Measurements from ENCODE around the gene RPS2.

Gene RPS2

DNA sequence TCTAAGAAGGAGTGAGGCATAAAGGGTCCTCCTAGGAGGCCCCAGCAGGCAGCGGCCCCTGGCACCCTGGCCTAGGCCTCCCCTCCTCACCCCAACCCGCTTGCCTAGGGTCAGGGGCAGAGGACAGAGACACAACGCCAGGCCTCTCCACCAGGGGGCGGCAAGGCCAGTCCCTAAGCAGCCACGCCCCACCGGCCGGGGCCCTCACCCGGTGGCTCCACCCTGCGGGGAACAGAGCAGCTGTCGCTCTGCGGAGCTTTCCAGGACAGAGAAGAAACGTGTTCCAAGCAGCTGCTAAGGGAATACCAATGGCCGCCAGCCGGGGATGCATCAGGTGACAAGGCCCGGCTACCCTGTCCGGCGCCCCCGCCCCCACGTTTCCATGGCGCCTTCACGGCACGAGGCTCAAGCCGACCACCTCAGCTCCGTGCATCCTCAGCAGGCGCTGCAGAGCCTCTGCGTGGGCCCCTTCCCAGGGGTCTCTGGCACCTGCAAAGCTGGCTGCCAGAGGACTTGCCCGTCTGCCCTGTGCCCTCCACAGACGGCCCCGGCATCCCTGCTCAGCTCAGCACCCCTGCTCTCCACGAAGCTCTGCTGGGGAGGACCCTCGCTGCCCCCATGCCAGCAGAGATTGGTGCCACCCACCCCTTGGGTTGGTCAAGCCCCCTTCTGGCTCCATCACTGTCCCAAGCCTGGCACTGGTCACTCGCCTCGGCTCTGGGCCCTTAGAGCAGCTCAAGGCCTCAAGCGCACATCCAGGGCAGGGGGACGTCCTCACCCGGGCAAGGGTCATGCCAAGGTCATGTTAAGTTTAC lies 39.4 kb upstream of the RPS2 start:
- no peak overlapping the region for H3K27ac Mint-ChIP-seq
- H3K27me3 Mint-ChIP-seq: no peaks in the 10 kb centered on the region
- peaks cover 40 to 43% of the 10 kb centered on the region in 2 donors for H3K4me1 Mint-ChIP-seq (ENCODE audit: low read depth in 2 of 2)
- H3K36me3 Mint-ChIP-seq (ENCODE audit: insufficient read depth): peaks cover 22% of the 10 kb centered on the region
- H3K4me3 Mint-ChIP-seq: no peak overlapping the region
- peak; percentile 82 to 86 (median 84) for DNase-seq
- H3K9me3 Mint-ChIP-seq: no peaks in the 10 kb centered on the region
- peak; percentile 90 for ATAC-seq (replicated peaks)

- H3K4me3 Mint-ChIP-seq: no peak overlapping the region
- no peaks in the 10 kb centered on the region for H3K27me3 Mint-ChIP-seq
- H3K36me3 Mint-ChIP-seq (ENCODE audit: insufficient read depth): peaks cover 26% of the 10 kb centered on the region
- H3K27ac Mint-ChIP-seq: no peak overlapping the region
- DNase-seq (no peak), ATAC-seq (replicated peaks) (no peak)
- H3K9me3 Mint-ChIP-seq: no peaks in the 10 kb centered on the region
- H3K4me1 Mint-ChIP-seq (ENCODE audit: low read depth in 2 of 2): peaks cover 34 to 37% of the 10 kb centered on the region in 2 donors
These were observed 38.7 kb upstream of the RPS2 start for GRCh38 chr16:2003231-2003826.

DNA sequence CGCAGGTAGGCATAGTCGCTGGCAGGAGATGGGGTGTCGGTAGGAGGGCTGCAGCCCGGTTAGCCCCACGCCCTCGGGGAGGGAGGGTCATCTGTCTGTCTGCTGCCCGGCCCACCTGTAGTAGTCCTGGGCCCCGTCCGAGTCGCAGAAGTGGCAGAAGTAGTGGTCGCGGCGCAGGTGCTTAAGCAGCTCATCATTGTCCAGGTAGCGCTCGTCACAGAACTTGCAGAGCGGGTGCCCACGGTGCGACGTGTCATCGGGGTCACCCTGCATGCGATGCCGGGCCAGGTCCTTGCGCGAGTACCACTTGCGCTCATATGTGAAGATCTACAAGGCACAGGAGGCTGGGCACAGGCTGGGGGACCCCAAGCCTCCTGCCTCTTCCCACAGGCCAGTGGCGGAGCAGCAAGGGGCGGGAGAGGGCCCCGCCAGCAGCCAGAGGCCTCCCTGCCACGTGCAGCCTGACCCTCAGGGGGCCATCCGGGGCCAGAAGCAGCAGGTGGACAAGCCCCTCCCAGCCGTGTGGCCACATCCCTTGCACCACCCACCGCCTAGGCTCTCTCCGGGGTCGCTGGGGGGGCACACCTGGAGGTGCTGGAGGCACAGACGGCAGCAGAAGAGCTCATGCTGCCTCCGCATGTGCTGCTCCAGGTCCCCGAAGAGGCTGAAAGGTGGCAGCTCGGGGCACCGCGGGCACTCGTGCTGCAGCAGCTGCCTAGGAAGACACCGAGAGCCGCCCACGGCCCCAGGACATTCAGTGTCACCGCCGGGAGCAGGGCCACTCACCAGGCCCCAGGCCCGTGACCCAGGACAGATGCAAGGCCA lies 38.0 kb upstream of the RPS2 start:
- ATAC-seq (replicated peaks) (no peak), DNase-seq (no peak)
- H3K4me3 Mint-ChIP-seq: no peak overlapping the region
- peaks cover 29% of the 10 kb centered on the region for H3K36me3 Mint-ChIP-seq (ENCODE audit: insufficient read depth)
- H3K4me1 Mint-ChIP-seq (ENCODE audit: low read depth in 2 of 2): peaks cover 27 to 30% of the 10 kb centered on the region in 2 donors
- H3K27ac Mint-ChIP-seq: no peak overlapping the region
- H3K27me3 Mint-ChIP-seq: no peaks in the 10 kb centered on the region
- H3K9me3 Mint-ChIP-seq: no peaks in the 10 kb centered on the region

GRCh38 chr16:2001456-2002355 lies 37.1 kb upstream of the RPS2 start:
- Mint-ChIP-seq H3K27ac (no peak overlapping the region), H3K27me3 (no peaks in the 10 kb centered on the region), H3K9me3 (no peaks in the 10 kb centered on the region), H3K4me3 (no peak overlapping the region), H3K36me3 (ENCODE audit: insufficient read depth) (peaks cover 30% of the 10 kb centered on the region), H3K4me1 (ENCODE audit: low read depth in 2 of 2) (peaks cover 22 to 23% of the 10 kb centered on the region in 2 donors)
- DNase-seq: no peak
- ATAC-seq (replicated peaks): no peak

GRCh38 chr16:2001035-2001434 lies 36.4 kb upstream of the RPS2 start:
- DNase-seq (no peak), ATAC-seq (replicated peaks) (no peak)
- H3K27ac Mint-ChIP-seq: peak overlapping the region in 1 of 2 donors; percentile 38
- no peaks in the 10 kb centered on the region for H3K27me3 Mint-ChIP-seq
- no peaks in the 10 kb centered on the region for H3K9me3 Mint-ChIP-seq
- H3K4me1 Mint-ChIP-seq (ENCODE audit: low read depth in 2 of 2): peaks cover 16 to 17% of the 10 kb centered on the region in 2 donors
- no peak overlapping the region for H3K4me3 Mint-ChIP-seq
- H3K36me3 Mint-ChIP-seq (ENCODE audit: insufficient read depth): peaks cover 30% of the 10 kb centered on the region

GRCh38 chr16:1999866-2000514 lies 35.4 kb upstream of the RPS2 start:
- ATAC-seq (replicated peaks) (no peak), DNase-seq (no peak)
- peaks cover 30% of the 10 kb centered on the region for H3K36me3 Mint-ChIP-seq (ENCODE audit: insufficient read depth)
- no peaks in the 10 kb centered on the region for H3K9me3 Mint-ChIP-seq
- peaks cover 9 to 11% of the 10 kb centered on the region in 2 donors for H3K4me1 Mint-ChIP-seq (ENCODE audit: low read depth in 2 of 2)
- no peaks in the 10 kb centered on the region for H3K27me3 Mint-ChIP-seq
- no peak overlapping the region for H3K4me3 Mint-ChIP-seq
- no peak overlapping the region for H3K27ac Mint-ChIP-seq

GRCh38 chr16:1998852-1999801 lies 34.5 kb upstream of the RPS2 start:
- H3K27me3 Mint-ChIP-seq: no peaks in the 10 kb centered on the region
- H3K36me3 Mint-ChIP-seq (ENCODE audit: insufficient read depth): peaks cover 30% of the 10 kb centered on the region
- no peak overlapping the region for H3K4me3 Mint-ChIP-seq
- DNase-seq: no peak
- H3K4me1 Mint-ChIP-seq (ENCODE audit: low read depth in 2 of 2): peaks cover 3 to 6% of the 10 kb centered on the region in 2 donors
- no peak for ATAC-seq (replicated peaks)
- H3K27ac Mint-ChIP-seq: no peak overlapping the region
- no peaks in the 10 kb centered on the region for H3K9me3 Mint-ChIP-seq

GRCh38 chr16:1998360-1998835 lies 33.8 kb upstream of the RPS2 start:
- Mint-ChIP-seq H3K4me3 (no peak overlapping the region), H3K27ac (no peak overlapping the region), H3K36me3 (ENCODE audit: insufficient read depth) (peaks cover 34% of the 10 kb centered on the region), H3K9me3 (no peaks in the 10 kb centered on the region), H3K4me1 (ENCODE audit: low read depth in 2 of 2) (peaks cover 0 to 3% of the 10 kb centered on the region in 2 donors), H3K27me3 (no peaks in the 10 kb centered on the region)
- DNase-seq: no peak
- no peak for ATAC-seq (replicated peaks)

DNA sequence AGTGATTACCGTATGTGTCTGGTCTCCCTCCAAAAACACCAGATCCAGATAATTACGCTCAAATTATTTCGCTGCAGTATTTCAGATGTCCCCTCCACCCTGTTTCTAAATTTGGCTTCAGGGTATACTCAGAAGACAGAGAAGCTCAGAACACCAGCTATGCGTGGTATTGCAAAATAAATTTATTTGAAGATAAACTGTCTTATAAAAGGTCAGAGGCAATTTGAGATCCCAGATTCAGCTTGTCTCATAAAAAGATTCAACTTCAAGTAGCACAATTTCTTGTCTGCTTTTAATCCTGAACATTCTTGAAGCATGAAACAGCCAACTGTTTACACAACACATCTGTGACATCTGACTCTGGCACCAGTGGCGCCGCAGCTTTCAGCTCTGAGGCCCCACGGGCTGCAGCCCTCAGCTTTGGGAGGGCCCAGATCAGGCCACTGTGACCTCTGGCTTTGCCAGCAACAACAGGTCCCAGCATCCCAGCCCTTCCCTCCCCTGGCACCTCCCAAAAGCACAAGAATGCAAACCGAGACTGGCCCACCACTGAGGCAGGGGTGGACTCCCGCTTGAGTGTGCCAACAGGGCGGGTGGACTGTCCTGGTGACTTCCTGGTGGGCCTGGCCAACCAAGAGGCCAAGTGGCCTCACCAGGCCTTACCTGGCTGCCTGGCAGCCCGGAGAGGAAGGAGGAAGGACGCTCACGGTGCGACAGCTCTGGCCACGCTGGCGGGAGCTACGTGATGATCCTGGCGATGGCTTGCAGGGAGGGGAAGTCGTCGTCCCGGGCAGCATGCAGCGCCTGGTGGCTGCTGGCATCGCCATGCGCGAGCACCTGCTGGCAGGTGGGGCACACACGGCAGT lies 33.1 kb upstream of the RPS2 start:
- Mint-ChIP-seq H3K9me3 (no peaks in the 10 kb centered on the region), H3K4me1 (ENCODE audit: low read depth in 2 of 2) (peaks cover 0 to 3% of the 10 kb centered on the region in 2 donors), H3K27me3 (no peaks in the 10 kb centered on the region), H3K36me3 (ENCODE audit: insufficient read depth) (peaks cover 34% of the 10 kb centered on the region), H3K4me3 (no peak overlapping the region), H3K27ac (no peak overlapping the region)
- no peak for DNase-seq
- no peak for ATAC-seq (replicated peaks)

DNA sequence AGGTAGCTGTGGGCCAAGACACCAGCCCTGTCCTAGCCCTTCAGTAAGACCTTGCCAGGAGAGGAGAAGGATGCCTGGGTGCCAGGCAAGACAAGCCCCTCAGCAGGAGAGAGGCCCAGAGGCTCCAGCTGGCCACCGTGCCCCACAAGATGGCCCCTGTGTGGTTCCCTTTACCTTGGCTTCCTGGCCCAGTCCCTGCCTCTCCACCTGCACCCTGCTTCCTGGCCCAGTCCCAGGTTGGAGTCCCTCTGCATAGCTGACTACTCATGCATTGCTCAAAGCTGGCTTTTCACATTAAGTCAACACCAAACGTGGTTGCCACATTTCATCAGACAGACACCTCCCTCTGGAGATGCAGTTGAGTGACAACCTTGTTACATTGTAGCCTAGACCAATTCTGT lies 29.1 kb upstream of the RPS2 start:
- ATAC-seq (replicated peaks) (no peak), DNase-seq (no peak)
- H3K27me3 Mint-ChIP-seq: peaks cover 5 to 8% of the 10 kb centered on the region in 2 donors
- peaks cover 26% of the 10 kb centered on the region for H3K36me3 Mint-ChIP-seq (ENCODE audit: insufficient read depth)
- H3K27ac Mint-ChIP-seq: peak overlapping the region; percentile 17 to 65
- no peaks in the 10 kb centered on the region for H3K9me3 Mint-ChIP-seq
- H3K4me3 Mint-ChIP-seq: peak overlapping the region; percentile 21 to 22
- H3K4me1 Mint-ChIP-seq (ENCODE audit: low read depth in 2 of 2): peaks cover 12 to 13% of the 10 kb centered on the region in 2 donors

Data from effector memory CD8-positive, alpha-beta T cell (primary cell).